ENCODE measurements around the gene GPR132.

GPR132 gene

GRCh38 chr14:105007593-105008264, 57.5 kb downstream of the GPR132 start:
- Histone ChIP-seq H3K4me2 (ENCODE audit: low read length) (no peak overlapping the region), H3K27me3 (ENCODE audit: insufficient read depth, low read length) (no peaks in the 10 kb centered on the region), H3K9me3 (ENCODE audit: low read length) (no peaks in the 10 kb centered on the region), H3K9me2 (ENCODE audit: low read depth, low read length) (no peaks in the 10 kb centered on the region), H3K9ac (ENCODE audit: low read length) (no peak overlapping the region), H3F3A (ENCODE audit: insufficient read depth, low read length) (no peaks in the 10 kb centered on the region), H4K20me1 (ENCODE audit: insufficient read depth, low read length) (no peaks in the 10 kb centered on the region), H2AFZ (ENCODE audit: low read length) (no peak overlapping the region), H3K79me2 (ENCODE audit: insufficient read depth, low read length) (peaks cover 36% of the 10 kb centered on the region), H3K27ac (ENCODE audit: low read depth, low read length, poor library complexity, severe bottlenecking) (no peak overlapping the region), H3K4me3 (ENCODE audit: low read depth, low read length, poor library complexity, severe bottlenecking) (no peak overlapping the region), H3K36me3 (ENCODE audit: insufficient read depth, low read length) (peaks cover 66% of the 10 kb centered on the region), H3K4me1 (ENCODE audit: insufficient read depth, low read length, severe bottlenecking) (peaks cover 5% of the 10 kb centered on the region)
- TF ChIP-seq EZH2 (IDR thresholded peaks at IDR 0.05; ENCODE audit: borderline replicate concordance, low read length) (no peak), CTCF (IDR thresholded peaks at IDR 0.05; ENCODE audit: low read length) (no peak)

DNA sequence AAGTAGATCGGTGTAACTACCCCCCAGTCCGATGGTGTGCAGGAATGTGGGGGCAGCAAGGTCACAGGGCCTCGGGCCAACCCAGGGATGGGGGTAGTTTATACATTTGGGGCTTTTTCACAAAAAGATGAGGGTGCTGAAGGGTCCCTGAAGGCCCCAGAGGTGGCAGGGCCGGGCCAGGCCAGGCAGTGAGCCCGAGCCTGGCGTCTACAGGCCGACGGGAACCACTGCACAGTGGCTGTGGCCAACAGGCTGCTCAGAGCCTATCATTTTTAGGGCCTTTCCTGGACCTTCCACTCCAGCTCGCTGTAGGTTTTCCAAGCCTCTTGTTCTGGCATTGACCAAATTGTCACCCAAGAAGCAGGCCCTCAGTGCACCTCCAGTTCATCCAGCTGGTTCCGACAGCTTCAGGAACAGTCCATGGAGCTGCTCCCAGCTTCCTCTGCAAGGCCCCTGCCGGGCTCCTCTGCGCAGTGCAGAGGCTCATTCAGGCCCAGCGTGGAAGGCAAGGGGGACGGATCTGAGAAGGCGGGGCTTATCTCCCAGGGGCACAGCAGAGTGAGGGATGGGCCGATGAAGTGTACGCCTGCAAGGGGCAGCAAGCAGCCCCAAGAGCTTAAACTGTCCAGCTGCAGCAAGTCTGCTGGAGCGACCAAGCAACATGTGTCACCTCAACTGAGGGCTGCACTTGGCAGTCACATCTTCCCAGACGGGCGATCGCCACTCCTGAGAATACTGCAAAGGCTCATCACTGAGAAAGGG, 58.2 kb downstream of the GPR132 start:
- Histone ChIP-seq H3K4me2 (ENCODE audit: low read length) (no peak overlapping the region), H3K27me3 (ENCODE audit: insufficient read depth, low read length) (no peaks in the 10 kb centered on the region), H3K27ac (ENCODE audit: low read depth, low read length, poor library complexity, severe bottlenecking) (no peak overlapping the region), H3K79me2 (ENCODE audit: insufficient read depth, low read length) (peaks cover 29% of the 10 kb centered on the region), H4K20me1 (ENCODE audit: insufficient read depth, low read length) (no peaks in the 10 kb centered on the region), H2AFZ (ENCODE audit: low read length) (no peak overlapping the region), H3K9me2 (ENCODE audit: low read depth, low read length) (no peaks in the 10 kb centered on the region), H3K4me1 (ENCODE audit: insufficient read depth, low read length, severe bottlenecking) (no peaks in the 10 kb centered on the region), H3K9ac (ENCODE audit: low read length) (no peak overlapping the region), H3K36me3 (ENCODE audit: insufficient read depth, low read length) (peaks cover 61% of the 10 kb centered on the region), H3F3A (ENCODE audit: insufficient read depth, low read length) (no peaks in the 10 kb centered on the region), H3K4me3 (ENCODE audit: low read depth, low read length, poor library complexity, severe bottlenecking) (no peak overlapping the region), H3K9me3 (ENCODE audit: low read length) (no peaks in the 10 kb centered on the region)
- no peak for TF ChIP-seq CTCF (IDR thresholded peaks at IDR 0.05; ENCODE audit: low read length)
- no peak for TF ChIP-seq EZH2 (IDR thresholded peaks at IDR 0.05; ENCODE audit: borderline replicate concordance, low read length)

DNA sequence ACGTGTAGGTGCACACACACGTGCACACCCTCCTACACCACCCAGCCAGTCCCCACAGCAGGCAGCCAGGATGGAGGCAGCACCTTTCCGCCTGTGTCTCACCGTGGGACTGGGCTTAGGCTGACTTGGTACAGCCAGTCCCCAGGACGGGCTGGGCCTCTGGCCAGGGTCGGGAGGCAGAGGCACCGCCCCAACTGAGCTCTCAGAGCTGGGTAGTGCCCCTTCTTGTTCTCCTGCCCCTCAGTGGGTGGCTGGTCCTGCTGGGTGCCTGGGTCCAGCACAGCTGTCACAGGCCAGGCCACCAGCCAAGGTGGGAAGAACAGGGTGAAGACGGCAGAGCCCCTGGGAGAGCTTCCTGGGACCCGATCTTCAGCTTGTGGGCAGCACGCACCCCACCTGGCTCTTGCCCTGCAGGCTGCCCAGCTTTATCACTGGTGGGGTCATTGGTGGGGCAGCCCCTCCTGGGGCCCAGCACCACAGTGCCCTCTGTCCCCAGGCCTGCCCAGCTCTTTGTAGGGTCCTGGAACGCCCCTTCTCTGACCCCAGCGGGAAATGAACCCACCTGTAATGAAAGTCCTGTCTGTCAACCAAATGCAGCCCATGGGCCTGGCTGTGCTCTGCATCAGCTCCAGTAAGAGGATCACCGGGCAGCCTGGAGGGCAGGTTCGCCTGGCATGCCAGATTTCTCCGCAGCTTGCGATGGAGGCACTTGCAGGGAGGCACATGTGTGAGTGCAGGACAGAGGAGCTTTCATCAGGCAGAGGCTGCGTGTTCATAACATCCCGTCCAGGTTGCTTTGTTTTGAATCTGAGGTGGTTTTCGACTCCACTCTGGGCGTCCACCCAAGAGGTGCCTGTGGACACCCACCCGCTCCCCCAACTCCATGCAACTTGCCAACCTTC, 59.0 kb downstream of the GPR132 start:
- H4K20me1 ChIP-seq (ENCODE audit: insufficient read depth, low read length): no peaks in the 10 kb centered on the region
- no peak overlapping the region for H2AFZ ChIP-seq (ENCODE audit: low read length)
- no peak overlapping the region for H3K9ac ChIP-seq (ENCODE audit: low read length)
- H3K27me3 ChIP-seq (ENCODE audit: insufficient read depth, low read length): no peaks in the 10 kb centered on the region
- H3K9me3 ChIP-seq (ENCODE audit: low read length): no peaks in the 10 kb centered on the region
- no peaks in the 10 kb centered on the region for H3F3A ChIP-seq (ENCODE audit: insufficient read depth, low read length)
- no peak overlapping the region for H3K27ac ChIP-seq (ENCODE audit: low read depth, low read length, poor library complexity, severe bottlenecking)
- no peak for TF ChIP-seq CTCF (IDR thresholded peaks at IDR 0.05; ENCODE audit: low read length)
- TF ChIP-seq EZH2 (IDR thresholded peaks at IDR 0.05; ENCODE audit: borderline replicate concordance, low read length): no peak
- peaks cover 52% of the 10 kb centered on the region for H3K36me3 ChIP-seq (ENCODE audit: insufficient read depth, low read length)
- no peaks in the 10 kb centered on the region for H3K4me1 ChIP-seq (ENCODE audit: insufficient read depth, low read length, severe bottlenecking)
- H3K9me2 ChIP-seq (ENCODE audit: low read depth, low read length): no peaks in the 10 kb centered on the region
- peaks cover 21% of the 10 kb centered on the region for H3K79me2 ChIP-seq (ENCODE audit: insufficient read depth, low read length)
- H3K4me3 ChIP-seq (ENCODE audit: low read depth, low read length, poor library complexity, severe bottlenecking): no peak overlapping the region
- H3K4me2 ChIP-seq (ENCODE audit: low read length): no peak overlapping the region

All from OCI-LY1 (cell line).